Measurements from ENCODE around the gene DAND5. TPM values are rescaled to one million over a fixed set of nuclear protein-coding genes. Genes with fewer than 3 reads are reported as not detected.

Gene DAND5
- total RNA-seq, 2 experiments from 2014 or later: not detected

GRCh38 chr19:12983091-12983490 is 13.7 kb downstream of the DAND5 start:
- ChIA-PET POLR2A (interaction anchor here (0.7 to 1.2 kb wide), 2 partner anchors 18 to 32 kb away, joined by 3 read pairs; no protein-coding TSS in a partner anchor), CTCF (interaction anchor here (1.0 to 12.9 kb wide), 7 partner anchors 11 to 111 kb away, joined by 3 to 154 read pairs (median 7); no protein-coding TSS in a partner anchor)
- peaks cover 4% of the 10 kb centered on the region for H3K27me3 Mint-ChIP-seq
- no peak for TF ChIP-seq CTCF (IDR thresholded peaks at IDR 0.05)
- no peak for ATAC-seq
- intact Hi-C loops (cut with micrococcal nuclease): loop anchor here (2.0 to 10.0 kb wide), 2 partner anchors 52 to 112 kb away; no protein-coding TSS in a partner anchor
- H3K4me1 Mint-ChIP-seq (ENCODE audit: low read depth): peaks cover 2% of the 10 kb centered on the region
- no peak overlapping the region for H3K4me3 Mint-ChIP-seq
- H3K9me3 Mint-ChIP-seq: no peaks in the 10 kb centered on the region
- no peaks in the 10 kb centered on the region for H3K36me3 Mint-ChIP-seq (ENCODE audit: low read depth)
- no peak for DNase-seq
- no peak overlapping the region for H3K27ac Mint-ChIP-seq

GRCh38 chr19:12983542-12984142 is 14.3 kb downstream of the DAND5 start:
- no peaks in the 10 kb centered on the region for H3K9me3 Mint-ChIP-seq
- ATAC-seq: peak; percentile 89
- ChIA-PET POLR2A (no interaction called here), CTCF (interaction anchor here (1.0 to 12.9 kb wide), 6 partner anchors 10 to 110 kb away, joined by 4 to 154 read pairs (median 8); no protein-coding TSS in a partner anchor)
- no peaks in the 10 kb centered on the region for H3K36me3 Mint-ChIP-seq (ENCODE audit: low read depth)
- H3K4me3 Mint-ChIP-seq: no peak overlapping the region
- H3K27ac Mint-ChIP-seq: no peak overlapping the region
- peak; percentile 85 for DNase-seq
- peaks cover 4% of the 10 kb centered on the region for H3K27me3 Mint-ChIP-seq
- TF ChIP-seq CTCF (IDR thresholded peaks at IDR 0.05): peak; percentile 97
- intact Hi-C loops (cut with micrococcal nuclease): loop anchor here (2.0 to 10.0 kb wide), 2 partner anchors 51 to 111 kb away; no protein-coding TSS in a partner anchor
- H3K4me1 Mint-ChIP-seq (ENCODE audit: low read depth): peaks cover 2% of the 10 kb centered on the region

- no peak overlapping the region for H3K27ac Mint-ChIP-seq
- no peak for ATAC-seq
- H3K27me3 Mint-ChIP-seq: peaks cover 4% of the 10 kb centered on the region
- no peak for TF ChIP-seq CTCF (IDR thresholded peaks at IDR 0.05)
- intact Hi-C loops (cut with micrococcal nuclease): loop anchor here (10.0 kb wide), 1 partner anchor 51 kb away; no protein-coding TSS in a partner anchor
- H3K4me1 Mint-ChIP-seq (ENCODE audit: low read depth): peaks cover 2% of the 10 kb centered on the region
- POLR2A ChIA-PET: no interaction called here
- no peak overlapping the region for H3K4me3 Mint-ChIP-seq
- no peaks in the 10 kb centered on the region for H3K9me3 Mint-ChIP-seq
- CTCF ChIA-PET: interaction anchor here (1.0 to 12.9 kb wide), 7 partner anchors 10 to 110 kb away, joined by 4 to 154 read pairs (median 10); no protein-coding TSS in a partner anchor
- no peak for DNase-seq
- H3K36me3 Mint-ChIP-seq (ENCODE audit: low read depth): no peaks in the 10 kb centered on the region
Observed at GRCh38 chr19:12984143-12984627, 14.8 kb downstream of the DAND5 start.

- Mint-ChIP-seq H3K36me3 (ENCODE audit: low read depth) (no peaks in the 10 kb centered on the region), H3K4me1 (ENCODE audit: low read depth) (peaks cover 2% of the 10 kb centered on the region), H3K9me3 (no peaks in the 10 kb centered on the region), H3K27me3 (peaks cover 4% of the 10 kb centered on the region), H3K4me3 (no peak overlapping the region), H3K27ac (no peak overlapping the region)
- DNase-seq (no peak), ATAC-seq (no peak)
- ChIA-PET POLR2A (no interaction called here), CTCF (interaction anchor here (1.1 to 12.9 kb wide), 7 partner anchors 8 to 258 kb away, joined by 3 to 154 read pairs (median 11); no protein-coding TSS in a partner anchor)
- TF ChIP-seq CTCF (IDR thresholded peaks at IDR 0.05): no peak
- intact Hi-C loops (cut with micrococcal nuclease): loop anchor here (10.0 kb wide), 1 partner anchor 50 kb away; no protein-coding TSS in a partner anchor
Observed at GRCh38 chr19:12984683-12985048, 15.3 kb downstream of the DAND5 start.

Measured in activated CD8-positive, alpha-beta T cell treated with anti-CD3 and anti-CD28 coated beads for 36 hours (primary cell).